Measurements from ENCODE around the gene DHRS4. TPM values are rescaled to one million over a fixed set of nuclear protein-coding genes. Genes with fewer than 3 reads are reported as not detected.
"Not testable (repeated sequence)": the region's sequence is repeated elsewhere in the genome, so short reads cannot be mapped to it uniquely, and the experiment has no call there.

The DHRS4 gene
- total and polyA plus RNA-seq, 2 of the 13 experiments (the other 11 are each of a cell fraction or from before 2014, with no cell fraction given) = 23.9 to 45.1 TPM

DNA sequence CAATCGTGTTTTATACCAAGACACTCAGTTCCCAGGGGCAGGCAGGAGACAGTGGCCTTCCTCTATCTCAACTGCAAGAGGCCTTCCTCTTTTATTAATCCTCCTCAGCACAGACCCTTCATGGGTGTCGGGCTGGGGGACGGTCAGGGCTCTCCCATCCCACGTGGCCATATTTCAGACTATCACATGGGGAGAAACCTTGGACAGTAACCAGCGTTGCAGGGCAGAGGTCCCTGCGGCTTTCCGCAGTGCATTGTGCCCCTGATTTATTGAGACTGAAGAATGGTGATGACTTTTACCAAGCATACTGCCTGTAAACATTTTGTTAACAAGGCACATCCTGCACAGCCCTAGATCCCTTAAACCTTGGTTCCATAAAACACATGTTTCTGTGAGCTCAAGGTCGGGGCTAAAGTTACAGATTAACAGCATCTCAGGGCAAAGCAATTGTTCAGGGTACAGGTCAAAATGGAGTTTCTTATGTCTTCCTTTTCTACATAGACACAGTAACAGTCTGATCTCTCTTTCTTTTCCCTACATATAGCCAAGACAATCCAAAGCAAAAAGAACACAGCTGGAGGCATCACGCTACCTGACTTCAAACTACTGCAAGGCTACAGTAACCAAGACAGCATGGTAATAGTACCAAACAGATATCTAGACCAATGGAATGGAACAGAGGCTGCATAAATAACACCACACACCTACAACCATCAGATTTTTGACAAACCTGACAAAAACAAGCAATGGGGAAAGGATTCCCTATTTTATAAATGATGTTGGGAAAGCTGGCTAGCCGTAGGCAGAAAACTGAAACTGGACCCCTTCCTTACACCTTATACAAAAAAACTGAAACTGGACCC, 28.6 kb downstream of the DHRS4 start (continued):
- TF ChIP-seq, protein P1, sequence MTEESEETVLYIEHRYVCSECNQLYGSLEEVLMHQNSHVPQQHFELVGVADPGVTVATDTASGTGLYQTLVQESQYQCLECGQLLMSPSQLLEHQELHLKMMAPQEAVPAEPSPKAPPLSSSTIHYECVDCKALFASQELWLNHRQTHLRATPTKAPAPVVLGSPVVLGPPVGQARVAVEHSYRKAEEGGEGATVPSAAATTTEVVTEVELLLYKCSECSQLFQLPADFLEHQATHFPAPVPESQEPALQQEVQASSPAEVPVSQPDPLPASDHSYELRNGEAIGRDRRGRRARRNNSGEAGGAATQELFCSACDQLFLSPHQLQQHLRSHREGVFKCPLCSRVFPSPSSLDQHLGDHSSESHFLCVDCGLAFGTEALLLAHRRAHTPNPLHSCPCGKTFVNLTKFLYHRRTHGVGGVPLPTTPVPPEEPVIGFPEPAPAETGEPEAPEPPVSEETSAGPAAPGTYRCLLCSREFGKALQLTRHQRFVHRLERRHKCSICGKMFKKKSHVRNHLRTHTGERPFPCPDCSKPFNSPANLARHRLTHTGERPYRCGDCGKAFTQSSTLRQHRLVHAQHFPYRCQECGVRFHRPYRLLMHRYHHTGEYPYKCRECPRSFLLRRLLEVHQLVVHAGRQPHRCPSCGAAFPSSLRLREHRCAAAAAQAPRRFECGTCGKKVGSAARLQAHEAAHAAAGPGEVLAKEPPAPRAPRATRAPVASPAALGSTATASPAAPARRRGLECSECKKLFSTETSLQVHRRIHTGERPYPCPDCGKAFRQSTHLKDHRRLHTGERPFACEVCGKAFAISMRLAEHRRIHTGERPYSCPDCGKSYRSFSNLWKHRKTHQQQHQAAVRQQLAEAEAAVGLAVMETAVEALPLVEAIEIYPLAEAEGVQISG (CRISPR knock-in tag; IDR thresholded peaks at IDR 0.05) = peak; percentile 47; the same call in 1 of the 2 replicates
- TF ChIP-seq SAP130 (CRISPR knock-in tag; IDR thresholded peaks at IDR 0.05; ENCODE audit: low read depth) (peak; percentile 84), ZNF792 (CRISPR knock-in tag; IDR thresholded peaks at IDR 0.05) (peak; percentile 78), ZSCAN25 (CRISPR knock-in tag; IDR thresholded peaks at IDR 0.05) (peak; percentile 29; the same call in 1 of the 2 replicates), ZNF547 (CRISPR knock-in tag; IDR thresholded peaks at IDR 0.05) (0 out of 2 replicates have a peak, but pooled peaks have one; percentile 22), BORCS8-MEF2B (CRISPR knock-in tag; IDR thresholded peaks at IDR 0.05) (peak; percentile 49; the same call in 1 of the 2 replicates), MEIS2 (CRISPR knock-in tag; IDR thresholded peaks at IDR 0.05) (peak; percentile 73; the same call in 1 of the 2 replicates), ESRRA (CRISPR knock-in tag; IDR thresholded peaks at IDR 0.05; ENCODE audit: low read depth) (peak; percentile 40; the same call in 1 of the 2 replicates), YY1 (IDR thresholded peaks at IDR 0.05; ENCODE audit: insufficient read depth, insufficient replicate concordance, low read depth, low read length) (peak; percentile 11), SOX13 (CRISPR knock-in tag; conservative IDR thresholded peaks at IDR 0.05 in 1 of 2, IDR thresholded peaks at IDR 0.05 in 1 of 2) (peak in 1 of 2 experiments; percentile 88; a peak in 2 of 4 replicates), ZNF331 (CRISPR knock-in tag; IDR thresholded peaks at IDR 0.05) (peak; percentile 50; the same call in 1 of the 2 replicates), HOXA3 (CRISPR knock-in tag; IDR thresholded peaks at IDR 0.05) (peak; percentile 75), ZBTB38 (CRISPR knock-in tag; IDR thresholded peaks at IDR 0.05) (peak; percentile 80), JUND (CRISPR knock-in tag; IDR thresholded peaks at IDR 0.05) (0 out of 2 replicates have a peak, but pooled peaks have one; percentile 8), NONO (CRISPR knock-in tag; conservative IDR thresholded peaks at IDR 0.05) (0 out of 2 replicates have a peak, but pooled peaks have one; percentile 29), XBP1 (CRISPR knock-in tag; IDR thresholded peaks at IDR 0.05) (0 out of 2 replicates have a peak, but pooled peaks have one; percentile 46), ZKSCAN8 (CRISPR knock-in tag; IDR thresholded peaks at IDR 0.05; ENCODE audit: borderline replicate concordance) (peak; percentile 80; the same call in 1 of the 2 replicates)
- TF ChIP-seq, protein P2, sequence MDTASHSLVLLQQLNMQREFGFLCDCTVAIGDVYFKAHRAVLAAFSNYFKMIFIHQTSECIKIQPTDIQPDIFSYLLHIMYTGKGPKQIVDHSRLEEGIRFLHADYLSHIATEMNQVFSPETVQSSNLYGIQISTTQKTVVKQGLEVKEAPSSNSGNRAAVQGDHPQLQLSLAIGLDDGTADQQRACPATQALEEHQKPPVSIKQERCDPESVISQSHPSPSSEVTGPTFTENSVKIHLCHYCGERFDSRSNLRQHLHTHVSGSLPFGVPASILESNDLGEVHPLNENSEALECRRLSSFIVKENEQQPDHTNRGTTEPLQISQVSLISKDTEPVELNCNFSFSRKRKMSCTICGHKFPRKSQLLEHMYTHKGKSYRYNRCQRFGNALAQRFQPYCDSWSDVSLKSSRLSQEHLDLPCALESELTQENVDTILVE (CRISPR knock-in tag; IDR thresholded peaks at IDR 0.05) = peak; percentile 76; the same call in 1 of the 2 replicates
- TF ChIP-seq SOX13, NONO (IDR thresholded peaks at IDR 0.05): not testable (repeated sequence)
- TF ChIP-seq, protein P3, sequence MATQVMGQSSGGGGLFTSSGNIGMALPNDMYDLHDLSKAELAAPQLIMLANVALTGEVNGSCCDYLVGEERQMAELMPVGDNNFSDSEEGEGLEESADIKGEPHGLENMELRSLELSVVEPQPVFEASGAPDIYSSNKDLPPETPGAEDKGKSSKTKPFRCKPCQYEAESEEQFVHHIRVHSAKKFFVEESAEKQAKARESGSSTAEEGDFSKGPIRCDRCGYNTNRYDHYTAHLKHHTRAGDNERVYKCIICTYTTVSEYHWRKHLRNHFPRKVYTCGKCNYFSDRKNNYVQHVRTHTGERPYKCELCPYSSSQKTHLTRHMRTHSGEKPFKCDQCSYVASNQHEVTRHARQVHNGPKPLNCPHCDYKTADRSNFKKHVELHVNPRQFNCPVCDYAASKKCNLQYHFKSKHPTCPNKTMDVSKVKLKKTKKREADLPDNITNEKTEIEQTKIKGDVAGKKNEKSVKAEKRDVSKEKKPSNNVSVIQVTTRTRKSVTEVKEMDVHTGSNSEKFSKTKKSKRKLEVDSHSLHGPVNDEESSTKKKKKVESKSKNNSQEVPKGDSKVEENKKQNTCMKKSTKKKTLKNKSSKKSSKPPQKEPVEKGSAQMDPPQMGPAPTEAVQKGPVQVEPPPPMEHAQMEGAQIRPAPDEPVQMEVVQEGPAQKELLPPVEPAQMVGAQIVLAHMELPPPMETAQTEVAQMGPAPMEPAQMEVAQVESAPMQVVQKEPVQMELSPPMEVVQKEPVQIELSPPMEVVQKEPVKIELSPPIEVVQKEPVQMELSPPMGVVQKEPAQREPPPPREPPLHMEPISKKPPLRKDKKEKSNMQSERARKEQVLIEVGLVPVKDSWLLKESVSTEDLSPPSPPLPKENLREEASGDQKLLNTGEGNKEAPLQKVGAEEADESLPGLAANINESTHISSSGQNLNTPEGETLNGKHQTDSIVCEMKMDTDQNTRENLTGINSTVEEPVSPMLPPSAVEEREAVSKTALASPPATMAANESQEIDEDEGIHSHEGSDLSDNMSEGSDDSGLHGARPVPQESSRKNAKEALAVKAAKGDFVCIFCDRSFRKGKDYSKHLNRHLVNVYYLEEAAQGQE (IDR thresholded peaks at IDR 0.05; ENCODE audit: borderline replicate concordance in 1 of 2, low read depth in 1 of 2, low read length in 2 of 2) = peak; percentile 9 to 86
